GM23338 (cell line): Measurements from ENCODE around the gene RABGAP1L.

Experiments
- CREB1 ChIP-seq: fragments of 250-450 bp; sonication (Bioruptor Pico); IDR thresholded peaks from 2 replicates; pipeline ENCODE4 v1.5.0; 2020; ENCODE audit warnings: low read depth, mild to moderate bottlenecking, moderate library complexity
- EZH2 ChIP-seq: fragments of 200-600 bp; sonication (generic); IDR thresholded peaks from one replicate; pipeline ENCODE4 v1.8.0; 2017; ENCODE audit warnings: antibody characterized with exemption, mild to moderate bottlenecking, low read depth; ENCODE audit not compliant: unreplicated experiment
- EZH2phosphoT487 ChIP-seq: fragments of 200-600 bp; sonication (generic); IDR thresholded peaks from one replicate; pipeline ENCODE4 v1.8.1; 2018; ENCODE audit warnings: antibody characterized with exemption; ENCODE audit not compliant: unreplicated experiment
- JUNB ChIP-seq: IDR thresholded peaks from one replicate; pipeline ENCODE4 v1.6.1; 2016; ENCODE audit warnings: antibody characterized with exemption; ENCODE audit not compliant: unreplicated experiment
- NANOG ChIP-seq: IDR thresholded peaks from 2 replicates; pipeline ENCODE4 v1.6.1; 2016; ENCODE audit warnings: antibody characterized with exemption, borderline replicate concordance
- POLR2AphosphoS5 ChIP-seq: IDR thresholded peaks from 2 replicates; pipeline ENCODE4 v1.6.1; 2016; ENCODE audit warnings: antibody characterized with exemption, low read depth
- ZNF331 ChIP-seq: fragments of 250-450 bp; sonication (Bioruptor Pico); IDR thresholded peaks from 2 replicates; pipeline ENCODE4 v1.5.0; 2020; ENCODE audit warnings: low read depth, mild to moderate bottlenecking, moderate library complexity
- TF ChIP-seq, protein P1 (sequence below), 2 experiments: fragments of 200-600 bp in 1 of 2; sonication (generic) in 1 of 2; conservative IDR thresholded peaks; 2 replicates each; pipeline versions ENCODE4 v1.5.1 to v1.6.1; 2016 to 2017; ENCODE audit warnings: antibody characterized with exemption in 2 of 2, low read depth in 2 of 2, mild to moderate bottlenecking in 2 of 2, moderate library complexity in 1 of 2
- TF ChIP-seq, protein P2 (sequence below): IDR thresholded peaks from one replicate; pipeline ENCODE4 v1.6.1; 2018; ENCODE audit warnings: antibody characterized with exemption; ENCODE audit not compliant: unreplicated experiment

DNA sequence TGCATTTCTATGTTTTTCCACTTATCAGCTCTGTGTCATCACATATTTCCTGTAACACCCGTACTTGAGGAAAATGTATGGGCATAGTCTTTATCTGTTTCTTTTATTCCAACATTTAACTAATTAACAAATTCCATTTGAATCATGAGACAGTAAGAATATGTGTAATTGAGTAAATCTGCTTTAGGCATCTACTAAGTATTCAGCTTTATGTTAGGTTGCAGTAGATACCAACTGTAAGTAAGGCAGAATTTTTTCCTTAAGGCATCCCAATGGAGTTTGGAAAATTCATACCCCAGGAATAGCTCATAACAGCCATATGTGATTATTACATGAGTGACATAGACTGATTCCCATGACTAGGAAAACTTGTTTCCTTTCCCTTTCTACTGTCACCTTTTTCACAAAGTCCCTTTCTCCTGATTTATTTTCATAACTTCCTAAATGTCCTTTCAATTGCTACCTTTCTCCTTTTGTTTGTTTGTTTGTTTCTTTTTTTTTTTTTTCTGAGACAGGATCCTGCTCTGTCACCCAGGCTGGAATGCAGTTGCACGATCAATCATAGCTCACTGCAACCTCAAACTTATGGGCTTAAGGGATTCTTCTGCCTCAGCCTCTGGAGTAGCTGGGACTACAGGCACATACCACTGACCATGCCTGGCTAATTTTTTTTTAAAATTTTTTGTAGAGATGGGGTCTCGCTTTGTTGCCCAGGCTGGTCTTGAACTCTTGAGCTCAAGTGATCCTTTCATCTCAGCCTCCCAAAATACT lies 780.6 kb downstream of the RABGAP1L start:
- TF ChIP-seq EZH2phosphoT487 (no peak), EZH2 (no peak), ZNF331 (CRISPR knock-in tag) (no peak), POLR2AphosphoS5 (no peak), CREB1 (CRISPR knock-in tag) (no peak), JUNB (no peak), NANOG (no peak)
- TF ChIP-seq, protein P1, sequence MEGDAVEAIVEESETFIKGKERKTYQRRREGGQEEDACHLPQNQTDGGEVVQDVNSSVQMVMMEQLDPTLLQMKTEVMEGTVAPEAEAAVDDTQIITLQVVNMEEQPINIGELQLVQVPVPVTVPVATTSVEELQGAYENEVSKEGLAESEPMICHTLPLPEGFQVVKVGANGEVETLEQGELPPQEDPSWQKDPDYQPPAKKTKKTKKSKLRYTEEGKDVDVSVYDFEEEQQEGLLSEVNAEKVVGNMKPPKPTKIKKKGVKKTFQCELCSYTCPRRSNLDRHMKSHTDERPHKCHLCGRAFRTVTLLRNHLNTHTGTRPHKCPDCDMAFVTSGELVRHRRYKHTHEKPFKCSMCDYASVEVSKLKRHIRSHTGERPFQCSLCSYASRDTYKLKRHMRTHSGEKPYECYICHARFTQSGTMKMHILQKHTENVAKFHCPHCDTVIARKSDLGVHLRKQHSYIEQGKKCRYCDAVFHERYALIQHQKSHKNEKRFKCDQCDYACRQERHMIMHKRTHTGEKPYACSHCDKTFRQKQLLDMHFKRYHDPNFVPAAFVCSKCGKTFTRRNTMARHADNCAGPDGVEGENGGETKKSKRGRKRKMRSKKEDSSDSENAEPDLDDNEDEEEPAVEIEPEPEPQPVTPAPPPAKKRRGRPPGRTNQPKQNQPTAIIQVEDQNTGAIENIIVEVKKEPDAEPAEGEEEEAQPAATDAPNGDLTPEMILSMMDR (conservative IDR thresholded peaks at IDR 0.05; ENCODE audit: low read depth in 2 of 2): no peak
- TF ChIP-seq, protein P2, sequence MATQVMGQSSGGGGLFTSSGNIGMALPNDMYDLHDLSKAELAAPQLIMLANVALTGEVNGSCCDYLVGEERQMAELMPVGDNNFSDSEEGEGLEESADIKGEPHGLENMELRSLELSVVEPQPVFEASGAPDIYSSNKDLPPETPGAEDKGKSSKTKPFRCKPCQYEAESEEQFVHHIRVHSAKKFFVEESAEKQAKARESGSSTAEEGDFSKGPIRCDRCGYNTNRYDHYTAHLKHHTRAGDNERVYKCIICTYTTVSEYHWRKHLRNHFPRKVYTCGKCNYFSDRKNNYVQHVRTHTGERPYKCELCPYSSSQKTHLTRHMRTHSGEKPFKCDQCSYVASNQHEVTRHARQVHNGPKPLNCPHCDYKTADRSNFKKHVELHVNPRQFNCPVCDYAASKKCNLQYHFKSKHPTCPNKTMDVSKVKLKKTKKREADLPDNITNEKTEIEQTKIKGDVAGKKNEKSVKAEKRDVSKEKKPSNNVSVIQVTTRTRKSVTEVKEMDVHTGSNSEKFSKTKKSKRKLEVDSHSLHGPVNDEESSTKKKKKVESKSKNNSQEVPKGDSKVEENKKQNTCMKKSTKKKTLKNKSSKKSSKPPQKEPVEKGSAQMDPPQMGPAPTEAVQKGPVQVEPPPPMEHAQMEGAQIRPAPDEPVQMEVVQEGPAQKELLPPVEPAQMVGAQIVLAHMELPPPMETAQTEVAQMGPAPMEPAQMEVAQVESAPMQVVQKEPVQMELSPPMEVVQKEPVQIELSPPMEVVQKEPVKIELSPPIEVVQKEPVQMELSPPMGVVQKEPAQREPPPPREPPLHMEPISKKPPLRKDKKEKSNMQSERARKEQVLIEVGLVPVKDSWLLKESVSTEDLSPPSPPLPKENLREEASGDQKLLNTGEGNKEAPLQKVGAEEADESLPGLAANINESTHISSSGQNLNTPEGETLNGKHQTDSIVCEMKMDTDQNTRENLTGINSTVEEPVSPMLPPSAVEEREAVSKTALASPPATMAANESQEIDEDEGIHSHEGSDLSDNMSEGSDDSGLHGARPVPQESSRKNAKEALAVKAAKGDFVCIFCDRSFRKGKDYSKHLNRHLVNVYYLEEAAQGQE: no peak
